Measurements from ENCODE around the gene PRSS53.
A peak's percentile ranks its signal among the peaks of the same experiment; 100 is the strongest.

The PRSS53 gene

DNA sequence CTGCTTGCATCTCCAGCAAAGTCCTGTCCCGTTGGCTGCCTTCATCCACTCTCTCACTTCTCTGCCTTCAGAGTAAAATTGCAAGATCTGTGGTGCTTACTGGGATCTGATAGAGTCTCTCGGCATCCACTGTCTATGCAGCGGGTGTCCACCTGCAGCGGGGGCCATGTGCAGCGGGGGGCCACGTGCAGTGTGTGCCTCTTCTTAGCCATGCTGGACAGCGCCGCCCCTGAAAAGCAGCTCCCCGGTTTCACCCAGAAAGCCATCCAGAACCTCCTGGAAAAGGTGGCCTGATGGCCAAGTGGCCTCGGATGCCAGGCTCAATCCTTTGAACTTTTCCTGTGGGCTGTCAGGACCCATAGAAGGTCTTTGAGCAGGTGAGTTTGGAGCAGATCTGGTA lies 45.9 kb downstream of the PRSS53 start:
- DNase-seq (ENCODE audit: low read depth): no peak

DNA sequence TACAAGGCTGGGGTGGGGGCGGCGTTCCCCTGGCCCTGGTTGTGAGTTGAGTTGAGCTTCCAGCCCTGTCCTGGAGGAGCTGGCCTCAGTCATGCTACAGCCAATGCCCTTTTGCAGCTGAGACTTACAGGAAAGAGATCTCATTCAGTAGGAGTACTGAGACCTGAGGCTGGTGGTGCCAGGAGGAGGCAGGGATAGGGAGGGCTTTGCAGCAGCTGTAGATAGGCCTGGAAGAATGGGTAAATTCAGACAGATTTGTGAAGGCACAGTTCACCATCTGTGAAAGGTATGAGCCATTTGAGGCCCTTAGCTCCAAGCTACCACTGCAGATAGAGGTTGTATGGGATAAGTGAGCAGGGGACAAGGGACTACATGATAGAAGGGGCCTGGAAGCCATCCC lies 49.8 kb downstream of the PRSS53 start:
- no peak for DNase-seq (ENCODE audit: low read depth)

DNA sequence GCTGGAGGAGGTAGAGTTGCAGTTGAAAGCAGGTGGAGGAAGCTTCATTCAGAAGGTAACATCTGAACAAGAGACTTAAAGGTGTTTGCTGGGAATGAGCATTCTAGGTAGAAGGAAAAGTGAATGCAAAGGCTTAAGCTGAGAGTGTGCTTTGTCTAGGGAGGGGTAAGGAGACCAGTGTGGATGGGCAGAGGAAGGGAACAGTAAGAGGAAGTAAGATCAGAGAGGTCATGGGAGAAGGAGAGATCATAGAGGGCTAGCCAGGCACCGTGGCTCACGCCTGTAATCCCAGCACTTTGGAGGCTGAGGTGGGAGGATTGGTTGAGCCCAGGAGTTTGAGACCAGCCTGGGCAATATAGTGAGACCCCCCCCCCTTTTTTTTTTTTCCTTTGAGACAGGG lies 52.1 kb downstream of the PRSS53 start:
- no peak for DNase-seq (ENCODE audit: low read depth)

DNA sequence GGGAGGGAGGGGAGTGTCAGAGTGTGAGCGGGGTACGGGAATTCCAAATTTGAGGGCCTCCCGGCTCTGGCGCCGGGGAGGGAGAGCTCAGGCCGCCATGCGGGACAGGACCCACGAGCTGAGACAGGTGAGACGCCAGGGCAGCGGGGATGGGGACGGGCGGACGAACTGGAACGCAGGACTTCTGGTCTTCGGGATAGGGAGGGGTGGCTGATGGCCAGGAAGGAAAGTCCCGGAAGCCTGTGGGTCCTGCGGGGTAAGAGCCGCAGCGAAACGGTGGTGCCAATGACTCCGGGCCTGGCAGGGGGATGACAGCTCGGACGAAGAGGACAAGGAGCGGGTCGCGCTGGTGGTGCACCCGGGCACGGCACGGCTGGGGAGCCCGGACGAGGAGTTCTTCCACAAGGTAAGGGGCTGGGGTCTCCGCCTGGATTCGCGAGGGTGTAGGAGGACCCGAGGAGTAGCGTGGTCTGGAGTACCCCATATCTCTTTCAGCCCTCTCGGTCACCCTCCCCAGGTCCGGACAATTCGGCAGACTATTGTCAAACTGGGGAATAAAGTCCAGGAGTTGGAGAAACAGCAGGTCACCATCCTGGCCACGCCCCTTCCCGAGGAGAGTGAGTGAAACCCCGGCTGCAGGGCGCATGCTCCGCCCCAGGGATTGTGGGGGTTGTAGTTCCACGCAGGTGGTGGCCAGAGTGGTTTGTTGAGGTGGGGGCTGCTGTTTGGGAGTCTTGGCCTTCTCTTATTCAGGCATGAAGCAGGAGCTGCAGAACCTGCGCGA lies 54.8 kb downstream of the PRSS53 start:
- DNase-seq (ENCODE audit: low read depth): peak; percentile 84
